DND-41 (cell line): ENCODE data around the gene TBC1D8.

ENCODE experiments used
- ATAC-seq: fragments of 200-7000 bp; cut with Tn5 transposase; 3 replicates; pipeline ENCODE4 v1.9.1; 2021; ENCODE audit warnings: low read depth; ENCODE audit not compliant: insufficient read depth
- DNase-seq: peaks from one replicate; pipeline ENCODE4 v3.0.0-alpha.2; 2020
- H2AFZ ChIP-seq: 2 replicates; pipeline ENCODE4 v1.6.0; 2012; ENCODE audit warnings: low read depth, low read length
- H3K27ac ChIP-seq: 2 replicates; pipeline ENCODE4 v1.5.1; 2012; ENCODE audit warnings: low read length, inconsistent platforms
- H3K27me3 ChIP-seq: fragments of 200-600 bp; sonication (generic); 2 replicates; pipeline ENCODE4 v1.6.0; 2012; ENCODE audit warnings: low read length, mild to moderate bottlenecking, inconsistent platforms; ENCODE audit not compliant: insufficient read depth, poor library complexity
- H3K36me3 ChIP-seq: 2 replicates; pipeline ENCODE4 v1.5.1; 2012; ENCODE audit warnings: low read length, inconsistent platforms; ENCODE audit not compliant: insufficient read depth
- H3K4me1 ChIP-seq: 2 replicates; pipeline ENCODE4 v1.5.1; 2012; ENCODE audit warnings: mild to moderate bottlenecking, low read length; ENCODE audit not compliant: insufficient read depth
- H3K4me2 ChIP-seq: 2 replicates; pipeline ENCODE4 v1.6.0; 2012; ENCODE audit warnings: mild to moderate bottlenecking, moderate library complexity, low read length, inconsistent platforms; ENCODE audit not compliant: insufficient read depth
- H3K4me3 ChIP-seq, 2 experiments: fragments of 200-600 bp in 1 of 2; shearing (Covaris generic) in 1 of 2; 2 replicates each; pipeline ENCODE4 v1.5.1; 2012 to 2016; ENCODE audit warnings: inconsistent platforms in 2 of 2, low read length in 2 of 2, mild to moderate bottlenecking in 2 of 2, low read depth in 1 of 2, moderate library complexity in 1 of 2
- H3K79me2 ChIP-seq: 2 replicates; pipeline ENCODE4 v1.6.0; 2012; ENCODE audit warnings: low read length, inconsistent platforms; ENCODE audit not compliant: insufficient read depth
- H3K9ac ChIP-seq: 2 replicates; pipeline ENCODE4 v1.6.0; 2012; ENCODE audit warnings: low read depth, mild to moderate bottlenecking, inconsistent platforms, low read length, moderate library complexity
- H3K9me3 ChIP-seq: 2 replicates; pipeline ENCODE4 v1.5.1; 2012; ENCODE audit warnings: low read length, moderate library complexity, mild to moderate bottlenecking, inconsistent platforms; ENCODE audit not compliant: insufficient read depth, severe bottlenecking
- H4K20me1 ChIP-seq: 2 replicates; pipeline ENCODE4 v1.6.0; 2012; ENCODE audit warnings: low read length; ENCODE audit not compliant: insufficient read depth
- EZH2 ChIP-seq: IDR thresholded peaks from 3 replicates; pipeline ENCODE4 v1.6.1; 2012; ENCODE audit warnings: borderline replicate concordance, low read depth, mild to moderate bottlenecking, moderate library complexity, low read length, inconsistent platforms; ENCODE audit not compliant: severe bottlenecking
- TF ChIP-seq, protein P1 (sequence below): IDR thresholded peaks from 2 replicates; pipeline ENCODE4 v1.5.1; 2012; ENCODE audit warnings: borderline replicate concordance, low read length, moderate library complexity, mild to moderate bottlenecking; ENCODE audit not compliant: poor library complexity, severe bottlenecking; ENCODE audit errors: extremely low read depth

Gene TBC1D8

DNA sequence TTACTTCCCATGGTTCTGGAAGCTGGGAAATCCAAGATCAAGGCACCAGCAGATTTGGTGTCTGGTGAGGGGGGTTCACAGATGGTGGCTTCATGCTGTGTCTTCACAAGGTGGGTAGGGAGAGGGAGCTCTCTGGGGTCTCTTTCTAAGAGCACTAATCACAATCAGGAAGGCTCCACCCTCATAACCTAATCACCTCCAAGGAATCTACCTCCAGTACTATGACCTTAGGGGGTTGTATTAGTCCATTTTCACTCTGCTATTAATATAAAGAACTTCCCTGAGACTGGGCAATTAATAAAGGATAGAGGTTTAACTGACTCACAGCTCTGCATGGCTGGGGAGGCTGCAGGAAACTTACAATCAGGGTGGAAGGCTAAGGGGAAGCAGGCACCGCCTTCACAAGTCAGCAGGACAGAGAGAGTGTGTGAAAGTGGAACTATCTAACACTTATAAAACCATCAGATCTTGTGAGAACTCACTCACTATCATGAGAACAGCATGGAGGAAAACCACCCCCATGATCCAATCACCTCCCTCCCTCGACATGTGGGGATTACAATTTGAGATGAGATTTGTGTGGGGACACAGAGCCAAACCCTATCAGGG, 17.6 kb downstream of the TBC1D8 start:
- no peak for TF ChIP-seq EZH2
- TF ChIP-seq, protein P1, sequence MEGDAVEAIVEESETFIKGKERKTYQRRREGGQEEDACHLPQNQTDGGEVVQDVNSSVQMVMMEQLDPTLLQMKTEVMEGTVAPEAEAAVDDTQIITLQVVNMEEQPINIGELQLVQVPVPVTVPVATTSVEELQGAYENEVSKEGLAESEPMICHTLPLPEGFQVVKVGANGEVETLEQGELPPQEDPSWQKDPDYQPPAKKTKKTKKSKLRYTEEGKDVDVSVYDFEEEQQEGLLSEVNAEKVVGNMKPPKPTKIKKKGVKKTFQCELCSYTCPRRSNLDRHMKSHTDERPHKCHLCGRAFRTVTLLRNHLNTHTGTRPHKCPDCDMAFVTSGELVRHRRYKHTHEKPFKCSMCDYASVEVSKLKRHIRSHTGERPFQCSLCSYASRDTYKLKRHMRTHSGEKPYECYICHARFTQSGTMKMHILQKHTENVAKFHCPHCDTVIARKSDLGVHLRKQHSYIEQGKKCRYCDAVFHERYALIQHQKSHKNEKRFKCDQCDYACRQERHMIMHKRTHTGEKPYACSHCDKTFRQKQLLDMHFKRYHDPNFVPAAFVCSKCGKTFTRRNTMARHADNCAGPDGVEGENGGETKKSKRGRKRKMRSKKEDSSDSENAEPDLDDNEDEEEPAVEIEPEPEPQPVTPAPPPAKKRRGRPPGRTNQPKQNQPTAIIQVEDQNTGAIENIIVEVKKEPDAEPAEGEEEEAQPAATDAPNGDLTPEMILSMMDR, result no peak
- peaks cover 5% of the 10 kb centered on the region for H3K79me2 ChIP-seq
- H3K9ac ChIP-seq, result no peak overlapping the region
- H3K27ac ChIP-seq, result no peak overlapping the region
- DNase-seq, result no peak
- no peak overlapping the region for H3K4me2 ChIP-seq
- H4K20me1 ChIP-seq, result peaks cover 2% of the 10 kb centered on the region; the same call in 1 of the 2 replicates
- H2AFZ ChIP-seq, result no peak overlapping the region
- no peaks in the 10 kb centered on the region for H3K27me3 ChIP-seq
- H3K36me3 ChIP-seq, result no peaks in the 10 kb centered on the region
- no peaks in the 10 kb centered on the region for H3K9me3 ChIP-seq
- no peaks in the 10 kb centered on the region for H3K4me1 ChIP-seq
- ATAC-seq, result no peak
- no peak overlapping the region for H3K4me3 ChIP-seq

DNA sequence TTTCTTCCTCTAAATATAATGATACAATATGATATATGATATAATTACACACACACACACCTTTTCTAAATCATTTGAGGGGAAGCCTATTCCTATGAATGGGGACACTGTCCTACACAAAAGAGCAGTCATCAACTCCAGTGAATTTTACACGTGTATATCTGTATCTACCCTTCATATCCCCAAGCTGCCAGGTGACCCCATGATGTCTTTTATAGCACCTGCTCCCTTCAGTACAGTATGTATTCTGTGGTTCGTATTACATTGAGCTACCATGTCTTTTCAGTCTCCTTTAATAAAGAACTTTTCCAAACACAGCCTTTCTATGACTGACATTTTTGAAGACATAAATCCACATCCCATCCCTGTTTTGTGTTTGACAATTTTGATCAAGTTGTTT, 19.0 kb downstream of the TBC1D8 start:
- Histone ChIP-seq H3K79me2 (peaks cover 6% of the 10 kb centered on the region; the same call in 1 of the 2 replicates), H3K4me2 (no peak overlapping the region), H3K36me3 (no peaks in the 10 kb centered on the region), H3K4me3 (no peak overlapping the region), H3K9ac (no peak overlapping the region), H3K27ac (no peak overlapping the region), H4K20me1 (peaks cover 2% of the 10 kb centered on the region; the same call in 1 of the 2 replicates), H3K27me3 (no peaks in the 10 kb centered on the region), H2AFZ (no peak overlapping the region), H3K9me3 (no peaks in the 10 kb centered on the region), H3K4me1 (no peaks in the 10 kb centered on the region)
- ATAC-seq (no peak), DNase-seq (no peak)
- TF ChIP-seq EZH2, result no peak
- TF ChIP-seq, protein P1, result no peak

DNA sequence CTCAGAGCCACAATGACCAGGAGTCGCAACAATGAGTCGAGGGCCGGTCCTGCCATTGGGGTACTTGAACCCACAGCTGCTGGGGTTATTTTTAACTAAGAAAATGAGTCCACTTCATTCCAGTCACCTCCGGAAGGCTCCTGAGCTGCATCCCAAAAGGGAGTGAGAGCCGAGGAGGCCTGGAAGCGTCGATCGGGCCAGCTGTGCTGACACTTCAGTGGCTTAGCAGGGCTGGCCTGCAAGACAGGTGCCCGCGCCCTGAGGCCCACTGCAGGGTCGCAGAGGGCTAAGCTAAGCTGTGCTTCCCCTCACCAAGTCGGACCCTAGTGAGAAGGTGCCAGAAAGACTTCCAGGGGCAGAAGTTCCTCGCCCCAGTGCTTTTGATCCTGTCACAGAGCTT, 21.1 kb downstream of the TBC1D8 start:
- no peak for ATAC-seq
- Histone ChIP-seq H3K27me3 (no peaks in the 10 kb centered on the region), H2AFZ (no peak overlapping the region), H3K4me3 (no peak overlapping the region), H3K9me3 (no peaks in the 10 kb centered on the region), H3K4me1 (peaks cover 13% of the 10 kb centered on the region), H3K27ac (no peak overlapping the region), H3K9ac (no peak overlapping the region), H3K4me2 (no peak overlapping the region), H3K79me2 (peaks cover 6% of the 10 kb centered on the region; the same call in 1 of the 2 replicates), H4K20me1 (peaks cover 8% of the 10 kb centered on the region; the same call in 1 of the 2 replicates), H3K36me3 (no peaks in the 10 kb centered on the region)
- no peak for DNase-seq
- TF ChIP-seq, protein P1, result no peak
- no peak for TF ChIP-seq EZH2
